Measurements from ENCODE around the gene DMRT1.

Gene DMRT1

DNA sequence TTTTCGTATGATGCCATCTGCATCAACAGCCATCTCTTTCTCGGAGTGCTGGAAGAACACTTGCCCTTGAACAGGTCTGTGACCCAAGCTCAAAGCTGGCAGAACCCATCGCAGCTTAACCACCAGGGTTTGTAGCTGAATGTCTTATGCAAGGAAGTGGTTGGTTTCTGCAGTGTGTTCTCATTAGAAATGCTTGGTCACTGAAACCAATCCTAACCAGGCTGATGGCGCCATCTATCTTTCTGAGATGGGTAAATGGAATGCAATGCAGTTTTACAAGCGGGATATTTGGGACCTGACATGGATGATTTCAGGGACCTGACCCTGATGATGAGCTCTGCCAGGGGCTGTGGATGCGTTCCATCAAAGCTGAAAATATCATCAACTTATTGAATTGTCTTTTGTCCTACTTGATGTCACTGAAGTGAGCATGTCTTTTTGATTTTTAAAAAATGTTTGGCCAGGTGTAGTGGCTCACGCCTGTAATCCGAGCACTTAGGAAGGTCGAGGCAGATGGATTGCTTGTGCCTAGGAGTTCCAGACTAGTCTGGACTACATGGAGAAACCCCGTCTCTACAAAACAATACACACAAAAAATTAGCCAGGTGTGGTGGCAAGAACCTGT, 163.7 kb downstream of the DMRT1 start:
- DNase-seq, result no peak

DNA sequence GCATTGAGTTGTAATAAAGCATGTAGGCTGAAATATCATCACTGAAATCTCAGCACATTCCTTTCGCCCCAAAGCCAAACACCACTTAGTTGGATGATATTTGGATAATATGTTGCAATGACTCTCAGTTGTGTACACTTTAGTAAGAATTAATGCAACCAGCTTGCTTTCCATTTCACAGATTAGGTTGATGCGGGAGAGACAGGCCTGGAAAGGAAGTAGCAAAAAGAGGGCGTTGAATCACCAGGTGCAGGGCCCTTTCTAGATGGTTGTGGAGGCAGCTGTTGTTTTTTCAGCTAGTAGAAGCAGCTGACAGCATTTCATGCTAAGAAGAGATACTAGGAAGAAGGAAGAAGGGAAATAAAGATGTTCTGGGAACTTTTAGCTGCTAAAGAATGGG, 165.8 kb downstream of the DMRT1 start:
- DNase-seq, result no peak

DNA sequence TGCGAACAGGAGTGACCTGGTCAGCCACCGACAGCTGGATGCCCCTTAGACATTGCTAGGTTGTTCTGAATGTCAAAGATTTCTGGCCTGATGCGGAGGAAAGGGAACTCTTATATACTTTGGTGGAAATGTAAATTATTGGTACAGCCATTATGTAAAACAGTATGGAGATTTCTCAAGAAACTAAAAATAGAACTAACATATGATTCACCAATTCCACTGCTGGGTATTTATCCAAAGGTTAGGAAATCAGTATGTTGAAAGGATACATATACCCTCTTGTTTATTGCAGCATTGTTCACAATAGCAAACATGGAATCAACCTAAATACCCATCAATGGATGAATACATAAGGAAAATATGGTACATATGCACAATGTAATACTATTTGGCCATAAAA, 166.7 kb downstream of the DMRT1 start:
- DNase-seq, result no peak

DNA sequence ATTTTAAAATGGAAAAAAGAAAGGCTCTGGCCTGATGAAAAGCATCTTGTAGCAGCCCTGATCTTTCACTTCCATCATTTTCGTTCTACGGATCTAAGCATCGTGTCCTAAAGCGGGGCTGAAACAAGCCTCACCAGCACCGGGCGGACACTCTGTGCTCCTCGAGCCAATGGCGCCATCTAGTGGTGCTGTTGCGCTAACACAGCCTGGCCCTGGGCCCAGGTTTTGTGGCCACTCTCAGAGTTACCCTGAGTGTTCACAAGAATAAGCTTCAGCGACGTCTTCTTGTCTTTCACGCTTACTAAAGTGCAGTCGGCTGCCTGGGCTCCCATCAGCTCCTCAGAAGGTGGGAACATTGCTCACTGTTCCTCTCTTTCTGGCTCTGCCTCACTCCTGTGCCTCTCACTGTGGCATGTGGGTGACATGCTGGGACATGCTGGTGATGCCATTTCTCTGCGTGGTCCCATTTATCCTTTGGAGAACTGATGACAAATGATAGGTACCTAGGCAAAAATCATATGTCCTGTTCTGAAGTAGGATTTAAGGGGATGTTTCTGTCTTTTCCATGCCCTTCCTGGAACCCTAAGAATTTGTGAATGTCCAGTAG, 167.7 kb downstream of the DMRT1 start:
- no peak for DNase-seq

DNA sequence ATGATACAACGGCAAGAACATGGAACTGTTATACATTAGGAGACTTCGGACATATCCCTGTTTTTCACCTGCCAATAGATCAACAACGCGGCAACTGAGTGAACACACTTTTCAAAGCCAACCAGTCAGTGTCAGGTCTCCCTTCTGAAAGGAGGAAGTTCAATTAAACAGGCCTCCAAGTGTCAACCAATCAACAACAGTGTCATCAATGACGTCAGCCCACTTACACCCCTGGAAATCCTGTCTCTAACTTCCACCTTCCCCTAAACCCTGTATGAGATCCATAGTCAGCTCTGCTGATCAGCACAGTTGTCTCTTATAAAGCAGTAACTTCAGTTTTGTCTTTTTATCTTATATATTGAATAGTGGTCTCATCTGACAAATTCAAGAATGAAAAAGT, 171.5 kb downstream of the DMRT1 start:
- no peak for DNase-seq

DNA sequence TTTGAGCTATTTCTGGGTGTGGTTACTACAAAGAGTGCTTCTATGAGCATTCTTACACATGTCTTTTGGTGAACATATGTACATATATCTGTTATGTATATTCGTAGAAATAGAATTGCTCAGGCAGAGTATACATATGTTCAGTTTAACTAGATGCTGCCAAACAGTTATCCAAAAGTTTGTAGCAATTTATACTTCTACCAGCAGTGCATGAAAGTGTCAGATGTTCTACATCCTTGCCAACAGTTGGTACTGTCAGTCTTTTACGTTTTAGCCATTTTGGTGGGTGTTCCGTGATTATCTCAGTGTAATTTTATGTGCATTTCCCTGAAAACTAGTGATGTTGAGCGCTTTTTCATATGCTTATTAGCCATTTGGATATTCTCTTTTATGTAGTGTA, 172.7 kb downstream of the DMRT1 start:
- no peak for DNase-seq

DNA sequence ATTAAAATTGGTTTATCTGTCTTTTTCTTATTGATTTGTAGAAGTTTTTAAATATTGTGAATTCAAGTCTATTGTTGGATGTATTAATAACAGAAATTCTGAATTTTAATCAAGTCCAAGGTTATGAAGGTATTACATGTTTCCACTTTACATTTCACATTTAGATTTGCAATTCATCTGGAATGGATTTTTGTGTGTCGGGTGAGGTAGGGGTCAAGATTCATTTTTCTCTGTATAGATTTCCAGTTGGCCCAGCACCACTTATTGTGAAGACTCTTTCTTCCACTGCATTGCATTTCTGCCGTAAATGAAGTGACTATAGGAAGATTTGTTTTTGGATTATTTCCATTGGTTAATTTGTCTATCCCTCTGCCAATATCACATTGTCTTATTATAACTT, 173.1 kb downstream of the DMRT1 start:
- no peak for DNase-seq

DNA sequence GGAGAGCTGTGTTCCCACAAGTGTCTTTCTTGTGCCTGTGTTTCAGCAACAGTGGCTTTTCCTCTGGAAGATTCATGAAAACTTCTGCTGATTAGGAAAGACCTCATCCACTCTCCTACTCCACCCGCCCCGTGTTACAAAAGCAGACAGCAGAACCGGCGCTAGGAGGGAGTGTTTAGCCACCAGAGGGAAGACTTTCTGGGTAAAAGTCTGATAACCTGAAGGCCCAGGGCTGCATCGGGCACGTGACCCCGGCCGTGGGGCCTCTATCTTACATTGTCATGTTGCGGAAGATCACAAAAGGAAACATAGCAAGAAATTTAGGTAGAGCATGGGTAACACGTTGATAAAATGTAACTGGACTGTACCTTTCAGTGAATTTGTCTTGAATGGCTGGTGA, 176.6 kb downstream of the DMRT1 start:
- no peak for DNase-seq
